HG03457 (cell line): ENCODE results near the gene COX5B.
"Not testable (repeated sequence)": the region's sequence is repeated elsewhere in the genome, so short reads cannot be mapped to it uniquely, and the experiment has no call there.

Source experiments
- ATAC-seq: cut with Tn5 transposase; IDR thresholded peaks from one replicate; pipeline ENCODE4 v1.9.1; 2021; ENCODE audit warnings: moderate number of reproducible peaks; ENCODE audit not compliant: unreplicated experiment

COX5B gene

GRCh38 chr2:97672606-97673140 is 26.8 kb downstream of the COX5B start:
- ATAC-seq, result not testable (repeated sequence)

GRCh38 chr2:97673182-97673914 is 27.5 kb downstream of the COX5B start:
- ATAC-seq, result no peak

GRCh38 chr2:97673915-97674283 is 28.0 kb downstream of the COX5B start:
- ATAC-seq, result no peak

GRCh38 chr2:97675430-97676113 is 29.7 kb downstream of the COX5B start:
- no peak for ATAC-seq

- ATAC-seq, result no peak
These were observed 30.8 kb downstream of the COX5B start for GRCh38 chr2:97676620-97677019.

- no peak for ATAC-seq
These were observed 31.6 kb downstream of the COX5B start for GRCh38 chr2:97677480-97677879.

GRCh38 chr2:97678298-97678697 is 32.4 kb downstream of the COX5B start:
- no peak for ATAC-seq

- not testable (repeated sequence) for ATAC-seq
These were observed 41.4 kb downstream of the COX5B start for GRCh38 chr2:97687235-97687634.

GRCh38 chr2:97688062-97688827 is 42.4 kb downstream of the COX5B start:
- ATAC-seq, result no peak

GRCh38 chr2:97691166-97691565 is 45.3 kb downstream of the COX5B start:
- no peak for ATAC-seq

GRCh38 chr2:97693476-97693875 is 47.6 kb downstream of the COX5B start:
- no peak for ATAC-seq

- no peak for ATAC-seq
These were observed 49.9 kb downstream of the COX5B start for GRCh38 chr2:97695744-97696143.

- no peak for ATAC-seq
These were observed 51.7 kb downstream of the COX5B start for GRCh38 chr2:97697252-97698235.
